Measurements from ENCODE around the gene INPP5D.

DNA sequence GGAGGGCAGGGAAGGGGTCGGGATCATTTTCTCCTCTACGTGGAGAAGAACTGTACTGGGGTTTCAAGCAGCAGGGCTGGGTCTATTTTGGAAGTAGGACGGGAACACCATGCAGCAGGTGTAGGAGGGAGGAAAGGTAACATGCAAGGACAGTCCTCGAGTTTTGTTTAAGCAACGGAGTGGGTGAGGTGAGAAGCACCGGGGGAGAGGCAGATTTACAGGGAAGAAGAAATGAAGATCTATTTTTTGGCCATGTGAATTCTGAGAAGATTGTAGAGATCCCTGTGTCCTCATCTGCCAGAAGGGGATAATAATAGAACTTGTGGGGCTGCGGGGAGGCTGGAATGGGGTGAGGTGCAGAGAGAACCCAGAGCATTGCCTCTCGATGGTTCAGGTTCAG, 85.6 kb downstream of the INPP5D start:
- TF ChIP-seq CTCF (IDR thresholded peaks at IDR 0.05; ENCODE audit: low read depth, low read length, poor library complexity, severe bottlenecking) (no peak), EZH2phosphoT487 (IDR thresholded peaks at IDR 0.05; ENCODE audit: borderline replicate concordance, low read length) (no peak)

Data from DOHH2 (cell line).